ENCODE data around the gene SMYD5.
A peak's percentile ranks its signal among the peaks of the same experiment; 100 is the strongest.

Gene SMYD5

GRCh38 chr2:73205611-73206010, 8.4 kb upstream of the SMYD5 start:
- DNase-seq (ENCODE audit: low read depth), result peak; percentile 6

- DNase-seq (ENCODE audit: low read depth), result no peak
Observed at GRCh38 chr2:73208258-73208657, 5.8 kb upstream of the SMYD5 start.

GRCh38 chr2:73210019-73210418, 4.0 kb upstream of the SMYD5 start:
- DNase-seq (ENCODE audit: low read depth), result no peak

- DNase-seq (ENCODE audit: low read depth), result no peak
Observed at GRCh38 chr2:73210696-73211095, 3.3 kb upstream of the SMYD5 start.

- no peak for DNase-seq (ENCODE audit: low read depth)
Observed at GRCh38 chr2:73212098-73212447, 2.0 kb upstream of the SMYD5 start.

GRCh38 chr2:73212448-73213176, 1.4 kb upstream of the SMYD5 start:
- DNase-seq (ENCODE audit: low read depth), result peak; percentile 74

- no peak for DNase-seq (ENCODE audit: low read depth)
Observed at GRCh38 chr2:73215254-73215653, 1.2 kb downstream of the SMYD5 start.

- DNase-seq (ENCODE audit: low read depth), result no peak
Observed at GRCh38 chr2:73217160-73217559, 3.1 kb downstream of the SMYD5 start.

- no peak for DNase-seq (ENCODE audit: low read depth)
Observed at GRCh38 chr2:73217826-73218225, 3.8 kb downstream of the SMYD5 start.

- DNase-seq (ENCODE audit: low read depth), result peak; percentile 86
Observed at GRCh38 chr2:73218298-73218697, 4.3 kb downstream of the SMYD5 start.

- no peak for DNase-seq (ENCODE audit: low read depth)
Observed at GRCh38 chr2:73223821-73224220, 9.8 kb downstream of the SMYD5 start.

- DNase-seq (ENCODE audit: low read depth), result no peak
Observed at GRCh38 chr2:73225513-73226360, 11.7 kb downstream of the SMYD5 start.

GRCh38 chr2:73227086-73227485, 13.0 kb downstream of the SMYD5 start:
- no peak for DNase-seq (ENCODE audit: low read depth)

GRCh38 chr2:73228631-73229030, 14.6 kb downstream of the SMYD5 start:
- DNase-seq (ENCODE audit: low read depth), result no peak

GRCh38 chr2:73232403-73233153, 18.5 kb downstream of the SMYD5 start:
- DNase-seq (ENCODE audit: low read depth), result no peak

- peak; percentile 100 for DNase-seq (ENCODE audit: low read depth)
Observed at GRCh38 chr2:73233154-73233931, 19.3 kb downstream of the SMYD5 start, which contains the start of gene PRADC1. PRADC1 (minus strand) TSS chr2:73233239; CDS start chr2:73233160, 79 bp downstream.

- DNase-seq (ENCODE audit: low read depth), result peak; percentile 88
Observed at GRCh38 chr2:73233932-73234832, 20.1 kb downstream of the SMYD5 start, which contains the start of gene CCT7. CCT7 (plus strand) TSS chr2:73234308; CDS start chr2:73234379, 71 bp downstream.

- peak; percentile 5 for DNase-seq (ENCODE audit: low read depth)
Observed at GRCh38 chr2:73235315-73236028, 21.4 kb downstream of the SMYD5 start.

- DNase-seq (ENCODE audit: low read depth), result no peak
Observed at GRCh38 chr2:73237168-73237567, 23.1 kb downstream of the SMYD5 start.

- DNase-seq (ENCODE audit: low read depth), result no peak
Observed at GRCh38 chr2:73238149-73238548, 24.1 kb downstream of the SMYD5 start.
